ENCODE measurements around the gene MYZAP. TPM values are rescaled to one million over a fixed set of nuclear protein-coding genes. Genes with fewer than 3 reads are reported as not detected.

Gene MYZAP
- total RNA-seq, 1 experiment from 2014 or later = 6.5 TPM

- no peak for DNase-seq (ENCODE audit: low spot score)
These were observed 34.2 kb downstream of the MYZAP start for GRCh38 chr15:57625703-57626448.

GRCh38 chr15:57626713-57627440 lies 35.2 kb downstream of the MYZAP start:
- DNase-seq (ENCODE audit: low spot score) = no peak

GRCh38 chr15:57631386-57632110 lies 39.8 kb downstream of the MYZAP start:
- DNase-seq (ENCODE audit: low spot score) = no peak

GRCh38 chr15:57634290-57634689 lies 42.6 kb downstream of the MYZAP start:
- no peak for DNase-seq (ENCODE audit: low spot score)

GRCh38 chr15:57635300-57635909 lies 43.7 kb downstream of the MYZAP start:
- no peak for DNase-seq (ENCODE audit: low spot score)

- DNase-seq (ENCODE audit: low spot score) = no peak
These were observed 46.1 kb downstream of the MYZAP start for GRCh38 chr15:57637846-57638245.

- no peak for DNase-seq (ENCODE audit: low spot score)
These were observed 47.6 kb downstream of the MYZAP start for GRCh38 chr15:57639306-57639705.

GRCh38 chr15:57640930-57641682 lies 49.4 kb downstream of the MYZAP start:
- DNase-seq (ENCODE audit: low spot score) = peak; percentile 76

GRCh38 chr15:57643826-57644225 lies 52.1 kb downstream of the MYZAP start:
- DNase-seq (ENCODE audit: low spot score) = no peak

GRCh38 chr15:57646087-57646486 lies 54.4 kb downstream of the MYZAP start:
- DNase-seq (ENCODE audit: low spot score) = no peak

- no peak for DNase-seq (ENCODE audit: low spot score)
These were observed 55.5 kb downstream of the MYZAP start for GRCh38 chr15:57647071-57647790.

- peak; percentile 61 for DNase-seq (ENCODE audit: low spot score)
These were observed 56.1 kb downstream of the MYZAP start for GRCh38 chr15:57647791-57648130.

GRCh38 chr15:57649138-57649537 lies 57.4 kb downstream of the MYZAP start:
- no peak for DNase-seq (ENCODE audit: low spot score)

- no peak for DNase-seq (ENCODE audit: low spot score)
These were observed 59.7 kb downstream of the MYZAP start for GRCh38 chr15:57651445-57651844.

- no peak for DNase-seq (ENCODE audit: low spot score)
These were observed 60.8 kb downstream of the MYZAP start for GRCh38 chr15:57652481-57652880.

GRCh38 chr15:57654153-57654852 lies 62.6 kb downstream of the MYZAP start:
- DNase-seq (ENCODE audit: low spot score) = no peak

- DNase-seq (ENCODE audit: low spot score) = no peak
These were observed 63.3 kb downstream of the MYZAP start for GRCh38 chr15:57655053-57655452.

GRCh38 chr15:57655809-57656208 lies 64.1 kb downstream of the MYZAP start:
- DNase-seq (ENCODE audit: low spot score) = no peak

- no peak for DNase-seq (ENCODE audit: low spot score)
These were observed 64.7 kb downstream of the MYZAP start for GRCh38 chr15:57656434-57656833.

- no peak for DNase-seq (ENCODE audit: low spot score)
These were observed 65.9 kb downstream of the MYZAP start for GRCh38 chr15:57657619-57658018.

Measured in HT-29 (cell line).